DMS153 treated with DMSO at 0.1 percent for 48 hours (cell line): ENCODE measurements around the gene PODNL1.

ENCODE experiments used
- DNase-seq: peaks from one replicate; lab custom pipeline; 2025; ENCODE audit not compliant: unreplicated experiment; lab: John Stamatoyannopoulos, UW

Gene PODNL1, protein sequence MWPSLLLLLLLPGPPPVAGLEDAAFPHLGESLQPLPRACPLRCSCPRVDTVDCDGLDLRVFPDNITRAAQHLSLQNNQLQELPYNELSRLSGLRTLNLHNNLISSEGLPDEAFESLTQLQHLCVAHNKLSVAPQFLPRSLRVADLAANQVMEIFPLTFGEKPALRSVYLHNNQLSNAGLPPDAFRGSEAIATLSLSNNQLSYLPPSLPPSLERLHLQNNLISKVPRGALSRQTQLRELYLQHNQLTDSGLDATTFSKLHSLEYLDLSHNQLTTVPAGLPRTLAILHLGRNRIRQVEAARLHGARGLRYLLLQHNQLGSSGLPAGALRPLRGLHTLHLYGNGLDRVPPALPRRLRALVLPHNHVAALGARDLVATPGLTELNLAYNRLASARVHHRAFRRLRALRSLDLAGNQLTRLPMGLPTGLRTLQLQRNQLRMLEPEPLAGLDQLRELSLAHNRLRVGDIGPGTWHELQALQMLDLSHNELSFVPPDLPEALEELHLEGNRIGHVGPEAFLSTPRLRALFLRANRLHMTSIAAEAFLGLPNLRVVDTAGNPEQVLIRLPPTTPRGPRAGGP

DNA sequence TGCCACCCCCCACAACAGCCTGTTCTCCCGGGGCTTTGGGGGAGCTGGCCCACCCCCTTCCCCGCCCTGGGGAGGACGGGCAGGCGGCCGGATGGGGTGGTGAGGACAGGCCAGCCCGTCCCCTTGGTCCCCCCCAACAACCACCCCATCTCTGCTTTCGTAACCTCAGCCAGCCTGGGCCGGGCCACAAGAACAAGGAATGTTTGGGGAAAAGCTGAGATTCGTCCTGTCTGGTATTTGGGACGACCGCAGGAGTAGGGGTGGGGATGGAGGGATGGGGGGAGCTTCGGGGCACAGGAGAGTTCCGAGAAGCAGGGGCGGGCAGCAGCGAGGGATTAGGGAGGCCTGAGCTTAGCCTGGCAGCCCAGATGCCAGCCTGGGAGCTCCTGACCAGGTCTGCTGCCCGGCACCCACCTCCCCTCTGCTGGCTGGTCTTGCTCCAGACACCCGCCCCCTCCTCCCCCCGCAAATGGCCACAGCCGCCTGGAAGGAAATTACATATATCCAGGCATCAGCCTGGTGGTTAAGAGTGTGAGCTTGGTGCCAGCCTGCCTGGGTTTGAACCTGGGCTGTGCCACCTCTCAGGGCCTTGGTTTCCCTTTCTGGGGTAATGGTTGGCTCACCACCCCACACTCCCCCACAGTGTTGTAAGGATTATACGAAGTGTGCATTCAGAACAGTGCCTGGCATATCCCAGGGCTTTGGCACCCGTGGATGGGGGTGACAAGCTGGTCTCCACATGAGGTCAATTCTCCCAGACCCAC, at the start of gene PODNL1:
Gene PODNL1, minus strand, starts transcription at position 117 of the 764 bp plus-strand sequence. CDS start 236 bp downstream, outside the sequence.
- DNase-seq, result no peak

DNA sequence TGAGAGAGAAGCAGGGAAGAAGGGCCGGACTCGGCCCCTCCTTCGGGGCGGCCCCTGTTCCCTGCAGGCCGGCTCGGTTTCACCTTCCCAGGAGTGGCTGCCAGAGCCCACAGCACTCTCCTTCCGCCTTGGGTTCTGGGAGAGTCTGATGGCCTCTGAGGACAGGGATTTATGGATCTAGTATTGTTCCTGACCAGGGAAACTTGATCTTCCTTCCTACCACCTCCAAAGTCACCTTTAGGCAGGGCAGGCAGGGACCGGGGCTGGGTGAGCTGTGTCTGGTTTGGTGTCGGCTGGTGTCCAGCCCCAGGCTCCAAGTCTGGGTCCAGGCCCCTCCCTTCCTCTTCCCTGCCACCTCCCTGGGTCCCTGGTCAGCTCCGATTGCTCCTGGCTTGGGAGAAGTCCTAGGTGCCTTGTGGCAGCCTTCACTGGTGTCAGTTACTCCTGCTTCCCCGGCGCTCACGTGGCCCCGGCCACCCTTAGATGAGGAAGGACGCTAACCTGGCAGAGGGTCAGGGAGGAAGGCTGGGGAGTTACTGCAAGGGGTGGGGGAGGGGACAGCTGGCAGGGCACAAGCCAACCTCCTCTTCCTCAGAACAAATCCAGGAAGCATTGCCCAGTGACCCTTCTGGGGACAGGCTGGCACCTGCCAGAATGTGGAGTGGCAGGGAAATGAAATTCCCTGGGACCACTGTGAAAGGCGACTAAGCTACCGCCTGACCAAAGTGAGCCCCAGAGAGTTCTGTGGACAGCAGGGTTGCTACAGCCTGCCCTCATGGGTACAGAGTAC, 49.1 kb upstream of the PODNL1 start:
- DNase-seq, result no peak

DNA sequence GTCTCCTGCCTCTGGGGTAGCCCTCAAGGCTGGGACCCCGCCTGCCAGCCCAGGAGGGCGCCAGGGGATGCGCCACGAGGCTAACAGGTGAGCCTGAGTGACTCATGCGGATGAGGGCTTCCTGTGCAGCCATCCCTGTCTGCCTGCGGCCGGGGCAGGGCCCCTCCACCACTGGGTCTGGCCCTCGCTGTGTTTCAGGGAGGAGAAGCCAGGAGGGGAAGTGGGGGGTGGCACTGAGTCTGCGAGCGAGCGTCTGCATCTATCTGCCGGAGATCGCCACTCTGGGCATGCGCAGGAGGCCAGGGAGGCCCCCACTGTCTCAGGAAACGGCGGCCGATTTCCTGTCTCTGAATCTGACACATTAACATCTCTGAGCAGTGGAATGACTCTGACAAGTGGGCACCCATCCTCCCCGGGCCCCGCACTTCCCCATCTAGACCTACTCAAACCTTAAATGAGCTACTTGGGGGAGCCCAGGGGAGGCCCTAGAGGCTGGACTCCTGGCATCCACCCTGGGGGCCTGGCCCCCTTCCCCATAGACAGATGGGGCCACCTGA, 48.2 kb upstream of the PODNL1 start:
- DNase-seq, result peak; percentile 90

GRCh38 chr19:13985771-13986347, 47.6 kb upstream of the PODNL1 start:
- DNase-seq, result peak; percentile 57

GRCh38 chr19:13984875-13985741, 46.9 kb upstream of the PODNL1 start:
- DNase-seq, result peak; percentile 9

DNA sequence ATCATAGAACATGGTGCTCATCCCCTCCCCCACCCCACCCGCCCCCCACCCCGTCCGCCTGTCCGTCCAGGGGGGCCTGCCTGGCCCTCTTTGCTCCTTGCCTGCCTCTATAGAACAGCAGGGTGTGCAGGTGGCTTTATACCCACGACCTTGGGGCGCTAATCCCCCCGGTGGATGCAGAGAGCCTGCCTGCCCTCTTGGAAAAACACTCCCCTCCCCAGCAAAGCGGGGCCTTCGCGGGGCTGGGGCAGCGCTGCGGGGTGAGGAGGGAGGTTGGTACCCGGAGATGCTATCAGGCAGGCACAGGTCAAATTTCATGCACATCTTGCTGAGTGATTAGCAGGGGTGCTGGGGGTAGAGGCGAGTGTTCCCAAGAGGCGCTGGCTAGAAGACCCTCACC, 46.0 kb upstream of the PODNL1 start:
- no peak for DNase-seq

DNA sequence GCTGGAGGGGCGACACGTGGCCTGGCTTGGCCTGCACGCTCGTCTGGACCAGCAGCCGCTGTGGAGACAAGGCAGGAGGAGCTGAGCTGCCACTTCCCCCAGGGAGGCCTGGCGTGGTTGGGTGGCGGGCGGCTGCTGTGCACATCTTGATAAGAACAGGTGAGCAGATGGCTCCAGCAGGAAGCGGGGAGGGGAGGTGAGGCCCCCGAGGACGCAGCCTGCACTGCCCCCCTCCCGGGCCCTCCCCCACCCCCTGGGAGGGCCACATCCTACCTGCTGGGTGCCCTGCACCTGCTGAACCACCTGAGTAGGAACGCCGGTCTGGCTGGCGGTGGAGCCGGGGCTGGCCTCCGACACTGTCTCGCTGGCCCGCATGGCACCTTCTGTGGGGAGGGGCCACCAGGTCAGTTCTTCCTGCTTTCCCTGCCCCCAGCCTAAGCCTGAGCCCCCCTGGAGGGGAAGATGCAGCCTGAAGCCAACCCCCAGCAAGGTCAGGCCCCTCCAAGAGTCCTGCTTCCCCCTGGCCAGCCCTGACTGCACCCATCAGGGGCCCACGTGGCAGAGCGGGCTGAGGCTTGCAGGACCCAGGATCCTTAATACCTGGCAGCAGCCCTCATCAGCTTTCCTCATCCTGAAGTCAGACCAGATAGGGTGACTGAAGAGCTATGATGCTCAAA, 45.1 kb upstream of the PODNL1 start:
- DNase-seq, result peak; percentile 56

GRCh38 chr19:13982773-13983172, 44.6 kb upstream of the PODNL1 start:
- DNase-seq, result no peak

DNA sequence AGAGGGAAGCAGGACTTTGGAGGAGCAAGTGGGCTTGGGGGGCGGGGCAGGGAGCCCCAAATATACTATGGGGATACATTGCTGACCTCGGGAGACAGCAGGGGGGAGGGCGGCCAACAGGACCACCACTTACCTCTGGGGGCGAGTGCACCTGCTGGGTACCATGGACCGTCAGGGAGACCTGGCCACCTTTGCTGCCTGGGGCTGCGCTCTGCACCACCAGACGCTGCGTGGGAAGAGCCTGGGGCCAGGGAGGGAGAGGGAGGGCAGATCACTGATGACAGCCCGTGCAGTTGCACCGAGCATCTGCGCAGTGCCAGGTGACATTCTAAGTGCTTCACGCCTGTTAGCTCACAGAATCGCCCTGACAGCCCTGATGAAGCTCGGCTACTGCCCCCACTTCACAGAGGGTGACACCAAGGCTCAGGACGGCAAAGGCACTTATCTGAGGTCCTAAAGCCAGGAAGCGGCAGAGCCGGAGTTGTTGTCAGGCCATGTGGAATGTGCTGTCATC, 43.8 kb upstream of the PODNL1 start:
- DNase-seq, result no peak

- DNase-seq, result no peak
Measured at GRCh38 chr19:13981467-13981866, 43.2 kb upstream of the PODNL1 start.

DNA sequence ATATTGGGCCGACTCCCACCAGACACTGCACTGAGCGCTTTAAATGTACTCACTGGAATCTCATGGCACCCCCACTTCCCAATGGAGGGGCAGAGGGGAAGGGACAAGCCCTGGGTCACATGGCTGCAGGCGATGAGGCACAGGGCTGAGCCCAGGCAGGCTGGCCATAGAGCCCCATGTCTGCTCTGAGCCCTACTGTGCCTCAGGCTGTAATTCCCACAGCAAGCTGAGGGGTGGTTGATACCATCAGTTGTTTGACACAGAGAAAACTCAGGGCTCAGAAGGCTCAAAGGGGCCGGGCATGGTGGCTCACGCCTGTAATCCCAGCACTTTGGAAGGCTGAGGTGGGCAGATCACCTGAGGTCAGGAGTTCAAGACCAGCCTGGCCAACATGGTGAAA, 42.8 kb upstream of the PODNL1 start:
- DNase-seq, result no peak

- DNase-seq, result no peak
Measured at GRCh38 chr19:13980340-13980739, 42.1 kb upstream of the PODNL1 start.

GRCh38 chr19:13979686-13980085, 41.5 kb upstream of the PODNL1 start:
- no peak for DNase-seq

- no peak for DNase-seq
Measured at GRCh38 chr19:13979244-13979615, 41.0 kb upstream of the PODNL1 start.

DNA sequence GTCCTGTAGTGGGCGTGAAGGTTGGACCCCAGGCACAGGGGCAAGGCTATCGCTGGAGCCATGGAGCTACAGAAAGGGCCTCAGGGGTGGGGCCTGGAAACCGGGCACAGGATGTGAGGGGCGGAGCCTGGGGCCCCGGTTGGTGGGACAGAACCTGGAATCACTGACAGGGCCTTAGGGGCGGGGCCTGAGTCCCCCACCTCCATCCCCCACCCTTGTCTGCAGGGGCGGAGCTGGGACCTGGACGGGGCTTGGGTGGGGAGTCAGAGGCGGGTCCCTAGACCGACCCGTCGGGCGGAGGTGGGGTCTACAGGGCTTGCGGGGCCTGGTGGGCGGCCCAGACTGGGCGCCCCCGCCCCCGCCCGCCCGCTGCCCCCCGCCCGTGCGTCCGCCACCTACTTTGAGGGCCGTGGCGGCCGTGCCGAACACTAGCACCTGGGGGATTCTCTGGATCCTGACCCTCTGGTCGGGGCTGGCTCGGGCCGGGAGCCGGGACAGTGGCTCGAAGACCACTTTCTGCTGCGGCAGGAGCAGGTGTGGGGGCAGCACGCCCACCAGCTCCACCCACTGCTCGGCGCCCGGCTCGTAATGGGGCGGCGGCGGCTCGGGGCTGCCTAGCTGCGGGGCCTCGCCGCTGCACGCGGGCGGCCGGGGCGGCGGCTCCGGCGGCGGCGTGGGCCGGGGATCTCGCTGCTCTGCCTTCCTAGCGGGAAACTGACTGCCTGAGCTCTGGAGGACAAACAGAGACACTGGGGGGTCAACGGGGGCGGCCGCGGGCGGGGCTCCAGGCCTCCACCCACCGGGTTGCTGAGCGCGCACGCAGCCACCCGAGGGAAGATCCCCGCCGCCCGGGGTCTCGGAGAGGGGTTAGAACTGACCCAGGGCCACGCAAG, 40.4 kb upstream of the PODNL1 start:
- peak; percentile 75 for DNase-seq

GRCh38 chr19:13977803-13978202, 39.6 kb upstream of the PODNL1 start:
- no peak for DNase-seq

- no peak for DNase-seq
Measured at GRCh38 chr19:13976446-13976845, 38.2 kb upstream of the PODNL1 start.

- DNase-seq, result no peak
Measured at GRCh38 chr19:13975870-13976269, 37.7 kb upstream of the PODNL1 start.
